ENCODE measurements around the gene SYVN1.
A peak's percentile ranks its signal among the peaks of the same experiment; 100 is the strongest.
"Not testable (repeated sequence)": the region's sequence is repeated elsewhere in the genome, so short reads cannot be mapped to it uniquely, and the experiment has no call there.

Gene SYVN1

GRCh38 chr11:65126624-65127274 is 7.6 kb downstream of the SYVN1 start:
- no peak for DNase-seq

GRCh38 chr11:65125197-65126056 is 8.9 kb downstream of the SYVN1 start:
- DNase-seq, result no peak

DNA sequence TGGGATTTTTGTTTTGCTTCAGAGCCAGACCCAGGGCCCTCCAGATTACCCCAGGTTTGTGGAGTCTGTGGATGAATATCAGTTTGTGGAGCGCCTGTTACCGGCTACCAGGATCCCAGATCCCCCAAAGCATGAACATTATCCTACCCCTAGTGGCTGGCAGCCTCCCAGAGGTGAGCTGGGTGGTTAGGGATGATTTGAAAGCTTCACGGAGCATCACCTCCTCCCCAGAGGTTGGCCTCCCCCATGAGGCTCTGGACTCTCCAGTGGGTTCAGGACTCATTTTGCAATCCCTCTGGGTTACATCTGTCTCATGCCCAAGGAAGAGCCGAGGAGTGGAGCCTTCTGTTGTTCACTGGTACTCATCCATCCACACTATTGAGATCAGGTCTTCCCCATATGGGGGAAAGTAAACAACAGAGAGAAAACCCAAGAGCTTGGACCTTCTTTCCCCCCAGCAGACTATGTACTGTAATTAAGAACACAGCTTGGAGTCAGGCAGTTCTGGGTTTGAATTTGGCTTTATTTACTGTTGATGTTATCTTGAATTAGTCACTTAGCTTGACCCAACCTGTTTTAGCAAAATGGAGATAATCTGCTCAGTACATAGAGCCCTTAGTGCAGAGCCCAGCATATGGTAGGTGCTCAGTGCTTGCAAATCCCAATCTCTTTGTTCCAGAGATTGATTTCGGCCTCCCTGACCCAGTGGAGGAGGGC is 9.7 kb downstream of the SYVN1 start:
- no peak for DNase-seq

DNA sequence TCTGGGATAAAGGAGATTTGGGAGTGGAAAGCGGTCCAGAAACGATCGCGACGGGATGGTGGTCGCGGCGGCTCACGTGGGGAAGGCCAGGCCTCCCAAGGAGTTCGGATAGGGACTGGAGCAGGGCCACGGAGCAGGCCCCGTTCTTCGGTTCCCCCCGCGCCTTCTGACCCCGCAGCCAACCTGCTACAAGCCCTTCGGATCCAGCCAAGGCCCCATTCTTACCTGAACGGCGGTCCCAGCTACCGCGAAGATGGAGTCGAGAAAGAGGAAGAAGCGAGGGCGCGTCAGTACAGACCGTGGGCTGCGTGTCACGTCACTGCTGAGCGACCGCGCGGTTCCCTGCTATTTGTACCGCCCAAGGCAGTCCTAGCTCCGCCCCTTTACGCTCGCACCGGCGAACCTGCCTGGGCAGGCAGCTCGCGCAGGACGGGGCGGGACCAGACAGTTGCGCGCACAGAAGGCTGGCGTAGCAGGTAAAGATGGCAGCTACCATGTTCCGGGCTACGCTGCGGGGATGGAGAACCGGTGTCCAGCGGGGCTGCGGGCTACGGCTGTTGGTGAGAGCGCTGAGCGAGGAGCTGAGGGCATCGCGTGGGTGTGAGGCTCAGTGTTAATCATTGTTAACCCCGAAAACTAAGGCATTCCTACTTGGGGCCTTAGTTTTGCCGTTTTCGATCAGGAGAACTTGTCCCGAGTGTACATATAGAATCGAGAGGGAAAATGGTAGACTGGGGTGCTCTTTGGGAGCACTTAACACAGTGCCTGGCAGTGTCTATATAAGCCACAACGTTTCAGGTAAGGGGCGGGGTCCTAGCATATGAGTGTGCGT is 12.2 kb downstream of the SYVN1 start, which contains the start of the genes FAU and MRPL49:
Gene FAU, minus strand, starts transcription at position 270 of the 832 bp plus-strand sequence. CDS start 321 bp downstream, outside the sequence.
Gene MRPL49, plus strand, starts transcription at position 457 of the 832 bp plus-strand sequence. Its CDS starts 26 bp downstream, at position 483.
- DNase-seq, result peak; percentile 99

DNA sequence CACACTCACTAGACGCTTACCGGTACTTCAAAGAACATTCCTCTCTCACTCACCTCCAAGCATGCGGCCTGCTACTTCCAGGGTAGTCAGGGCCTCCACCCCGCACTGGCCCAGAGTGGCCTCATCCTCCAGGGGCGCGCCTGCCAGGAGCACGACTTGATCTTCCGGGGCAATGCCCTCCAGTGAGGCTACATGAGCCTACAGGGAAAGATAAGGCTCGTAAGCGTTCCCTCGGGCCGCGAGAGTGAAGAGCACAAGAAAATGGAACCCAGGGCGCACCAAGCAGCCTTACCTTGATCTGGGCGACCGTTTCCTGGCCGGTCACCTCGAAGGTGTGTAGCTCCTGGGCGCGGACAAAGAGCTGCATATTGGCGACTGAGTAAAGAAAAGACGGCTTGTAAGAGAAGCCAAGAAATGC is 12.9 kb downstream of the SYVN1 start:
- DNase-seq, result peak in 1 of 2 donors; percentile 42

GRCh38 chr11:65120831-65121230 is 13.5 kb downstream of the SYVN1 start:
- no peak for DNase-seq

DNA sequence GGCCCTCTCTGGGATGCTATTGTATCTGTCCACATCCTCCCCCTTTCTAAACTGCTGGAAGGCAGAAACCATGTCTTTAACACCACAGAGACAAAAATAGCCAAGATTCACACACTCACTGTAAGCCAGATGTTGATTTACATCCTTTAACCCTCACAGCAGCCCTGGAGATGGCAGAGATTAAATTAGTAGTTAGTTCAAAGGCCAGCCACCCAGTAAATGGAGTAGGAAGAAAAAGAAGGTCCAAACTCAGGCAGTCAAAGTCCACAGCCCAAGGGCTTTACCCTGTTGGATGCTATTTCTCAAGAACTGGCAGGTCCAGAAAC is 14.7 kb downstream of the SYVN1 start:
- DNase-seq, result no peak

GRCh38 chr11:65118891-65119669 is 15.2 kb downstream of the SYVN1 start:
- DNase-seq, result not testable (repeated sequence)

DNA sequence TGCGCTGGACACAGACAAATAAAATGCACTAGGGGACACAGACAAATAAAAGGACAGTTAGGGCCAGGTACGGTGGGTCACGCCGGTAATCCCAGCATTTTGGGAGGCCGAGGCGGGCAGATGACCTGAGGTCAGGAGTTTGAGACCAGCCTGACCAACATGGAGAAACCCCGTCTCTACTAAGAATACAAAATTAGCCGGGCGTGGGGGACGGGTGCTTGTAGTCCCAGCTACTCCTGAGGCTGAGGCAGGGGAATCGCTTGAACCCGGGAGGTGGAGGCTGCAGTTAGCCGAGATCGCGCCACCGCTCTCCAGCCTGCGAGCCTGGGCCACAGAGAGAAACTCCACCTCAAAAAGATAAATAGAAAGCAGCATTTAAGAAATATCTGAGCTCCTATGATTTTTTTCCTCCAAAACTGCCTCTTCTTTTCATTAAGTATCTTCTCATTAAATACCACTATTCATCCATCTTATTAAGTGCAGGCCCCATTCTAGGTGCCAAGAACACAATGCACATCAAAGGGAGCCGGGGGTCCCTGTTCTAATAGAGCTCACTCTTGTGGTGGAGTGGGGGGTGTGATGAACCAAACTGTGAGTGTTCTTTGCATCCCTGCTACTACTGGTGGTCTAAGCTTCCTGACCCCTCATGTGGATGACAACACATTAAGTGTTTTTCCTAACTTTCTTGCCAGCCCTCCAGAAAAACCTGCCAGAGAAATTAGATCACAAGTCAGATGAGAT is 16.1 kb downstream of the SYVN1 start:
- no peak for DNase-seq

DNA sequence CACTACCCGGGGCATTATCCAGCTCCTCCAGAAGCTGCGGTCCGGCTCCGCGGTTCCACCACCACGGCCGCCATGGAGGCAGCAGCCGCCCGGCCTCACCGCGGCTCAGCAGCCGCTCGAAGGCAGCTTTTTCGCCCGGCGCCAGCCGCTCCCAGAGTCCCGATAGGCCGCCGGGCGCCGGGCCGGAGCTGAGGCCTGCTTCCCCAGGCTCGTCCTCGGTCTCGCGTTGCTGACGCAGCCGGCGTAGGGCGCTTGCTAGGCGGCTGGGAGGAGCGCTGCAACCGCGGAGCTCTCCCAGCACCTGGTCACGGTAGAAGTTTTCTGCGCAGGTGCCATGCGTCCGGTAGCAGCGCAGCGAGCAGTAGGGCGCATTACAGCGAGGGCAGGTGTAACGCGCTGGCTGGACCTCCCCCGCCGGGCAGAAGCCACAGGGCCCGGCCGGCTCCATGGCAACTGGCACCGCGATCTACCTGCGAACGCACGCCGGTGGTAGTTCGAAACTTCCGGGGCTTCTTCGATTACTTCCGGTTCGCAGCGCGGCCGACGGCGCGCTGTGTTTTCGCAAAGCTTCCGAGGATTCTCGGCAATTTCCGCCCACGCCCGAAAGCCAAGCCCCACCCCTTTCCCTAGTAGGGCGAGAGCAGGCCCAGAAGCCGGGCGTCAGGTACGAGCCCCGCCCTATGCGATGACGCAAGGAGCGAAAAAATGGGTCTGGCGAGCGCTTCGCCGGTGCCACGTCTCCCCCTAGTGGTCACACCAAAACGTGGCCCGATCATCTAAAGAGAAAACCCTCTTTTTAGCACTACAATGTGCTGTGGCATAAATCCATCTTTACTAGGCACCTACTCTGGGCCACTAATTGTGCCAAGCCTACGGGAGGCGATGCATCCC is 16.9 kb downstream of the SYVN1 start, which contains the start of gene ZNHIT2:
Gene ZNHIT2, minus strand, starts transcription at position 496 of the 891 bp plus-strand sequence. Its CDS starts 48 bp downstream, at position 448.
- DNase-seq, result peak; percentile 100

- peak; percentile 66 to 70 for DNase-seq
Measured at GRCh38 chr11:65116370-65117205, 17.7 kb downstream of the SYVN1 start.

DNA sequence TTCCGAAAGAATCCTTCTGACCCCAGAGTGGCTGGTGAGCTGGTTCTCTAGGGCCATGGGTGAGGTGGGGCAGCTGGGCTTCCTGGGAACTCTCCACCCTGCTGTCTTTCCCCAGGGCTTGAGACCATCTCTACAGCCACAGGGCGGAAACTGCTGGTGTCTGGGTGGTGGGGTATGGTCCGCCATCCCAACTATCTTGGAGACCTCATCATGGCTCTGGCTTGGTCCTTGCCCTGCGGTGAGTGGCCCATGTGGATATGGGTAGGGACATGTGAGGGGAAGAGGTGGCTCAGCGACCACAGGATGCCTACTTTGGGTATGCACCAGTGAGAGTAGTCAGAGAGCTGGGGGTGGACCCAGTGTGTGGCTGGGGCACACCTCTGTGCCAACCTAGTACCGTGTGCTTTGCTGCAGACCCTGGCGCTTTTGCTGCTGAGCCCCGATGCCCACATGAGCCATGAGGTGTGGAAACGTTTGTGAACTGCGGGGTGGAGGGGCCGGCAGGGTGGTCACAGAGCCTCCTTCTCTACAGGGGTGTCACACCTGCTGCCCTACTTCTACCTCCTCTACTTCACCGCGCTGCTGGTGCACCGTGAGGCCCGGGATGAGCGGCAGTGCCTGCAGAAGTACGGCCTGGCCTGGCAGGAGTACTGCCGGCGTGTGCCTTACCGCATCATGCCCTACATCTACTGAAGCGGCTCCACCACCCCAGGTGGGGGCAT is 18.8 kb downstream of the SYVN1 start:
- peak in 1 of 2 donors; percentile 28 for DNase-seq

DNA sequence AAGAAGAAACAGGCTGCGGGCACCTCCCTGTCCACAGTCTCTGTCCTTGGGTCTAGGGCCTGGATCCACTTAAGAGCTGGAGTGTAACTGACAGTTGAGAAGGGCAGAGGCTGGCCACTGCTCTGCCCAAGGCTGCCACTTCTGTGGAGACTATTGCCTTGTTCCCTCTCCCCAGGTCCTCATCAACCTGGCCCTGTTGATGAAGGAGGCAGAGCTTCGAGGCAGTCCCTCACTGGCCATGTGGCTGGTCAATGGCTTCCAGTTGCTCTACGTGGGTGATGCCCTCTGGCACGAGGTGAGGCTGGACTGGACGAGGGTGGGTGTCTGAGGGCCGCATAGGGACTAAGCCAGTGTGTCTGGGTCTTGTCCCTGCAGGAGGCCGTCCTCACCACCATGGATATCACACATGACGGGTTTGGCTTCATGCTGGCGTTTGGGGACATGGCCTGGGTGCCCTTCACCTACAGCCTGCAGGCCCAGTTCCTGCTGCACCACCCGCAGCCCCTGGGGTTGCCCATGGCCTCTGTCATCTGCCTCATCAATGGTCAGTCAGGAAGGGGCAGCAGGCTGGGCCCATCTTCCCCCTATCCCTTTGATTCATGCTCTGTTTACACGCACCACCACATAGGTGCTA is 19.7 kb downstream of the SYVN1 start:
- no peak for DNase-seq

GRCh38 chr11:65113839-65114238 is 20.5 kb downstream of the SYVN1 start:
- no peak for DNase-seq

DNA sequence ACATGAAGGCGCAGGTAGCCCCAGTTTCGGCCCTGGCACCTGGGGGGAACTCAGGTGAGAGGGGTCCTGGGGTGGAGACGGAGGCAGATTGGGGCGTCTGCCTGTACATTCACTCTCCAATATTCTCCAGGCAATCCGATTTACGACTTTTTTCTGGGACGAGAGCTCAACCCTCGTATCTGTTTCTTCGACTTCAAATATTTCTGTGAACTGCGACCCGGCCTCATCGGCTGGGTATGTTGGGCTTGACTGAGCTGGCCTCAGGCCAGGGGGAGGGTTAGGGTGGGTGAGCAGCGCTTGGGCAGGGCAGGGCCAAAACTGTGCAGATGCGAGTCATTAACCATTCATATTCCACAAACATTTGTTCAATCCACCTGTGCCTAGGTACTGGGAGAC is 21.0 kb downstream of the SYVN1 start:
- DNase-seq, result no peak

GRCh38 chr11:65112546-65113360 is 21.6 kb downstream of the SYVN1 start:
- peak; percentile 79 to 80 for DNase-seq
